Transverse colon (tissue), 4 donors: ENCODE measurements around the gene TULP3. TPM values are rescaled to one million over a fixed set of nuclear protein-coding genes. Genes with fewer than 3 reads are reported as not detected.

Experiments
- DNase-seq: peaks from one replicate; pipeline ENCODE4 v3.0.0-alpha.2; 2019
- H3K27ac ChIP-seq, 4 donors: fragments of 200-600 bp; sonication (generic); 2 replicates each; pipeline ENCODE4 v1.5.1; 2016 to 2018; ENCODE audit warnings: inconsistent platforms in 4 of 4
- H3K27me3 ChIP-seq: fragments of 200-600 bp; sonication (generic); 2 replicates; pipeline ENCODE4 v1.5.1; 2017; ENCODE audit warnings: inconsistent platforms
- H3K36me3 ChIP-seq, 4 donors: fragments of 200-600 bp; sonication (generic); 2 replicates each; pipeline ENCODE4 v1.5.1; 2017 to 2019; ENCODE audit warnings: inconsistent platforms in 4 of 4
- H3K4me1 ChIP-seq, 4 donors: fragments of 200-600 bp; sonication (generic); 2 replicates each; pipeline ENCODE4 v1.5.1; 2017 to 2020; ENCODE audit warnings: inconsistent platforms in 4 of 4
- H3K4me3 ChIP-seq, 4 donors: fragments of 200-600 bp; sonication (generic); 1 replicate in 1 of 4; 2 replicates in 3 of 4; pipeline versions ENCODE4 v1.5.1 to v1.6.1; 2017 to 2019; ENCODE audit warnings: inconsistent platforms in 4 of 4
- H3K9me3 ChIP-seq, 2 donors: fragments of 200-600 bp; sonication (generic); 2 replicates each; pipeline ENCODE4 v1.5.1; 2017 to 2019; ENCODE audit warnings: inconsistent platforms in 2 of 2
- CTCF ChIP-seq, 5 experiments: fragments of 200-600 bp in 3 of 5; fragments of 450-650 bp in 2 of 5; sonication (generic) in 3 of 5; IDR thresholded peaks; 1 replicate in 2 of 5; 2 replicates in 3 of 5; pipeline ENCODE4 v1.5.1; 2016 to 2017; ENCODE audit warnings: antibody characterized with exemption in 5 of 5, inconsistent platforms in 3 of 5, mild to moderate bottlenecking in 2 of 5, moderate library complexity in 1 of 5
- EP300 ChIP-seq: sonication (generic); formaldehyde crosslinking; IDR thresholded peaks from one replicate; pipeline ENCODE4 v1.6.1; 2017; ENCODE audit warnings: antibody characterized with exemption, low read depth
- POLR2A ChIP-seq: fragments of 450-650 bp; IDR thresholded peaks from one replicate; pipeline ENCODE4 v1.6.1; 2016; ENCODE audit warnings: antibody characterized with exemption, mild to moderate bottlenecking, moderate library complexity
- POLR2AphosphoS5 ChIP-seq, 3 donors: sonication (generic); formaldehyde crosslinking; IDR thresholded peaks; one replicate each; pipeline ENCODE4 v1.6.1; 2016; ENCODE audit warnings: antibody characterized with exemption in 3 of 3
- WGBS, 2 donors: methylation state at CpG; one replicate each; pipeline ENCODE4 v1.1.5; 2018; ENCODE audit warnings: low coverage in 1 of 2; 5-methylcytosine and 5-hydroxymethylcytosine counted together
- in situ Hi-C, 4 donors: fragments of 200-750 bp; cut with MboI; loops; one replicate each; pipeline versions ENCODE4 v1.15.0 to v1.15.1; 2017; ENCODE audit warnings: low sequenced_read_pairs in 3 of 4, low pct_ligation_motif_present in 1 of 4, low pct_unique_long_range_greater_than_20kb in 1 of 4
- intact Hi-C: fragments of 100-400 bp; cut with DNase I; formaldehyde crosslinking; loops from one replicate; pipeline ENCODE4 v1.15.1; 2023; ENCODE audit warnings: low total_unique reads
- total RNA-seq, 4 donors: library from RNA; depleted of rRNA; stranded (reverse); fragments of >200 nt; gene quantifications; one replicate each; pipeline ENCODE4 v1.1.0, GENCODE V29; 2016

TULP3 gene
- total RNA-seq, 4 donors from 2014 or later: 7.4 to 21.3 (median 16.9) TPM

- WGBS, 2 donors: 50% methylated on average over 4 of the region's 4 CpGs; no CpG with 5 or more reads in 1 of the 2 donors
Measured at GRCh38 chr12:2902272-2902880, 11.7 kb downstream of the TULP3 start.

DNA sequence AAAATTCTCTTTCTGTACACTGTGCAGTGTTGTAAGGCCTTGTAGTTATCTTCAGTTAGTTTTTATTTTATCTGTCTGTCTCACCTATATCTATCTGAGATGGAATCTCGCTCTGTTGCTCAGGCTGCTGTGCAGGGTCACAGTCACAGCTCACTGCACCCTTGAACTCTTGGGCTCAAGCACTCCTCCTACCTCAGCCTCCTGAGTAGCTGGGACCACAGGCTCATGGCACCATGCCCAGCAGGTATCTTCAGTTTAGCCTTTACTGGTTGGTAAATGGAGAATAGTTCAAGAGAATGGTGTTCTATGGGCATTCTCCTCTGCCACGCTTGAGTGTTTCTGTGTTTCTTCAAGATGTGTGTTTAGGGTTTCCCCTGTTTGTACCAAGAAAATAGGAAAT is 13.6 kb downstream of the TULP3 start:
- Histone ChIP-seq H3K4me3 (no peak overlapping the region), H3K36me3 (no peaks in the 10 kb centered on the region), H3K9me3 (no peaks in the 10 kb centered on the region), H3K27ac (no peak overlapping the region), H3K4me1 (peaks cover 0 to 3% (median 0%) of the 10 kb centered on the region in 4 donors), H3K27me3 (no peaks in the 10 kb centered on the region)
- in situ Hi-C loops (no loop called here), intact Hi-C loops (no loop called here)
- WGBS, 2 donors: 94% methylated on average over 2 of the region's 2 CpGs
- TF ChIP-seq CTCF (IDR thresholded peaks at IDR 0.05) (no peak), POLR2A (no peak), EP300 (no peak), POLR2AphosphoS5 (IDR thresholded peaks at IDR 0.05) (no peak)
- no peak for DNase-seq

More at GRCh38 chr12:2902272-2902880, 11.7 kb downstream of the TULP3 start:
- intact Hi-C loops (no loop called here), in situ Hi-C loops (no loop called here)
- Histone ChIP-seq H3K36me3 (no peaks in the 10 kb centered on the region), H3K9me3 (no peaks in the 10 kb centered on the region), H3K27me3 (no peaks in the 10 kb centered on the region), H3K4me1 (peaks cover 0 to 3% (median 0%) of the 10 kb centered on the region in 4 donors), H3K4me3 (no peak overlapping the region), H3K27ac (peak overlapping the region in 1 of 4 donors; percentile 31)
- peak; percentile 10 for DNase-seq
- TF ChIP-seq POLR2AphosphoS5 (IDR thresholded peaks at IDR 0.05) (peak in 2 of 3 donors; percentile 31 to 32), EP300 (no peak)

DNA sequence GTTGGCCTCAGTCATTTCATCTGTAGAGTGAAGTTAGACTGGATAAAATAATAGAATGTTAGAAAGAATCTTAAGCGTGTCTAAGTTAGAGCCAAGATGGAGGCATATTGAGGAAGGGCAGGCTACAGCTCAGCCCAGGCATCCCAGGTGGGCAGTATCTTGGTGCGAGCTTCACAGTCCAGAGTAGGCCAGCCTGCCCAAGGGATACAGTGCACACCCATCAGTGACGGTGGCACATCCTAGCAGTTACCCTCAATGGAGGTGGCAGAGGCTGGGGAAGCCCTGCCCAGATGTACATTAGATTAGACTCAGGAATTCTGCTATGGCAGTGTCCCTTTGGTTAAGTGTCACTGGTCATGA is 21.5 kb downstream of the TULP3 start:
- TF ChIP-seq POLR2A (no peak), EP300 (no peak), CTCF (IDR thresholded peaks at IDR 0.05) (no peak), POLR2AphosphoS5 (IDR thresholded peaks at IDR 0.05) (no peak)
- DNase-seq: no peak
- H3K4me1 ChIP-seq: no peaks in the 10 kb centered on the region
- H3K4me3 ChIP-seq: no peak overlapping the region
- H3K27me3 ChIP-seq: no peaks in the 10 kb centered on the region
- H3K36me3 ChIP-seq: peaks cover 0 to 2% (median 0%) of the 10 kb centered on the region in 4 donors
- in situ Hi-C loops (no loop called here), intact Hi-C loops (no loop called here)
- WGBS, 2 donors: 93% methylated on average over 3 of the region's 3 CpGs; no CpG with 5 or more reads in 1 of the 2 donors
- H3K27ac ChIP-seq: no peak overlapping the region
- no peaks in the 10 kb centered on the region for H3K9me3 ChIP-seq

DNA sequence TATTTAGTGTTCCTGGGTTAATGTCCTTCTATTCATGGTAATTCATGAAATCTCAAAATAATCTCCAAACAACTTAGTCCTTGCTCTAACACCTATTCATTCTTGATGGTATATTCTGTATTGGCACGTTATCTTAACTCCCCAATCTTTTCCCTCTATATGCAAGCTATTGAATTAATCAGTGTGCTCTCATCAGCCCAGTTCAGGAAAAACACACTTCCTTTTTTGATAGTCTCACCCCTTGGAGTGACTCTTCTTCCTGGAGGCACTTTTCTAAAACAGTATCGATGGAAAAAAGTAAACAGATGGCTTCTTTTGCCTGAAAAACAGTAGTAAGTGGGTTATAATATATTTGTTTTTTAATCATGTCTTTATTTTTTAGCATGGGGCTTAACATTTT is 28.6 kb downstream of the TULP3 start:
- 83 to 85% methylated on average over 2 of the region's 2 CpGs for WGBS, 2 donors
- DNase-seq: no peak
- peaks cover 0 to 13% (median 2%) of the 10 kb centered on the region in 4 donors for H3K36me3 ChIP-seq
- no peaks in the 10 kb centered on the region for H3K9me3 ChIP-seq
- in situ Hi-C loops: no loop called here
- H3K27ac ChIP-seq: no peak overlapping the region
- intact Hi-C loops: no loop called here
- no peak for TF ChIP-seq CTCF (IDR thresholded peaks at IDR 0.05)
- TF ChIP-seq POLR2AphosphoS5 (IDR thresholded peaks at IDR 0.05): no peak
- TF ChIP-seq POLR2A: no peak
- TF ChIP-seq EP300: no peak
- H3K4me1 ChIP-seq: no peaks in the 10 kb centered on the region
- no peak overlapping the region for H3K4me3 ChIP-seq
- H3K27me3 ChIP-seq: no peaks in the 10 kb centered on the region

DNA sequence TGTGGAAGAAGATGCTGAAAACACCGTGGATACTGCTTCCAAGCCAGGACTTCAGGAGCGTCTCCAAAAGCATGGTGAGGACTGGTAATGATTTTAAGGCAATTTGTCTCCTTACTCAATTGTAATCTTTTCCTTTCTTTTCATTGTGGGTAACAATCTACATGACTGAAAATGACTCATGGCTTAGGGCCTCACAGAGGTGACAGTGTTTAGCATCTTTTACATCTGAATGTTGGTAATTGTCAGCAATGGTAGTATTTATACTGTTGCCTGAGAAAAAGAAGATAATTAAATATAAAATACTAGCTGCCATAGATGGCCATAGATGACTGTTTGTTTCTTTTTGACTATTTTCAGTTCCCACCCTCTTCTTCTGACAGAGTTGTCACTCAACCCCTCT is 31.6 kb downstream of the TULP3 start:
- Histone ChIP-seq H3K27me3 (no peaks in the 10 kb centered on the region), H3K9me3 (no peaks in the 10 kb centered on the region), H3K4me1 (no peaks in the 10 kb centered on the region), H3K36me3 (peaks cover 0 to 13% (median 2%) of the 10 kb centered on the region in 4 donors), H3K27ac (no peak overlapping the region), H3K4me3 (no peak overlapping the region)
- intact Hi-C loops: no loop called here
- in situ Hi-C loops: no loop called here
- WGBS, 2 donors: 95 to 100% methylated on average over 2 of the region's 2 CpGs
- TF ChIP-seq CTCF (IDR thresholded peaks at IDR 0.05): no peak
- no peak for DNase-seq
